BE2C (cell line): ENCODE data around the gene CTCF. TPM values are rescaled to one million over a fixed set of nuclear protein-coding genes. Genes with fewer than 3 reads are reported as not detected.
A peak's percentile ranks its signal among the peaks of the same experiment; 100 is the strongest.
"Not testable (repeated sequence)": the region's sequence is repeated elsewhere in the genome, so short reads cannot be mapped to it uniquely, and the experiment has no call there.

Experiments
- DNase-seq: peaks from one replicate; pipeline ENCODE4 v3.0.0-alpha.2; 2020
- H3K27me3 ChIP-seq: fragments of 250-450 bp; sonication (Bioruptor Pico); 2 replicates; pipeline ENCODE4 v1.5.1; 2020; ENCODE audit warnings: mild to moderate bottlenecking
- H3K36me3 ChIP-seq: fragments of 250-450 bp; sonication (Bioruptor Pico); 2 replicates; pipeline ENCODE4 v1.5.1; 2020; ENCODE audit warnings: mild to moderate bottlenecking
- H3K4me1 ChIP-seq: fragments of 250-450 bp; sonication (Bioruptor Pico); 2 replicates; pipeline ENCODE4 v1.5.1; 2020
- H3K4me3 ChIP-seq: 2 replicates; pipeline ENCODE4 v1.5.1; 2011; ENCODE audit warnings: low read depth, low read length
- H3K9me3 ChIP-seq: fragments of 250-450 bp; sonication (Bioruptor Pico); 2 replicates; pipeline ENCODE4 v1.5.1; 2020
- CTCF ChIP-seq: IDR thresholded peaks from 2 replicates; pipeline ENCODE4 v1.5.1; 2012; ENCODE audit warnings: mild to moderate bottlenecking, low read depth, low read length
- polyA plus RNA-seq: library from polyadenylated mRNA; unstranded; fragments of >200 nt; gene quantifications from one replicate; pipeline ENCODE4 v1.2.1, GENCODE V29; 2012; ENCODE audit warnings: low read depth, missing spikeins; ENCODE audit not compliant: insufficient read length, insufficient read depth

The CTCF gene, protein sequence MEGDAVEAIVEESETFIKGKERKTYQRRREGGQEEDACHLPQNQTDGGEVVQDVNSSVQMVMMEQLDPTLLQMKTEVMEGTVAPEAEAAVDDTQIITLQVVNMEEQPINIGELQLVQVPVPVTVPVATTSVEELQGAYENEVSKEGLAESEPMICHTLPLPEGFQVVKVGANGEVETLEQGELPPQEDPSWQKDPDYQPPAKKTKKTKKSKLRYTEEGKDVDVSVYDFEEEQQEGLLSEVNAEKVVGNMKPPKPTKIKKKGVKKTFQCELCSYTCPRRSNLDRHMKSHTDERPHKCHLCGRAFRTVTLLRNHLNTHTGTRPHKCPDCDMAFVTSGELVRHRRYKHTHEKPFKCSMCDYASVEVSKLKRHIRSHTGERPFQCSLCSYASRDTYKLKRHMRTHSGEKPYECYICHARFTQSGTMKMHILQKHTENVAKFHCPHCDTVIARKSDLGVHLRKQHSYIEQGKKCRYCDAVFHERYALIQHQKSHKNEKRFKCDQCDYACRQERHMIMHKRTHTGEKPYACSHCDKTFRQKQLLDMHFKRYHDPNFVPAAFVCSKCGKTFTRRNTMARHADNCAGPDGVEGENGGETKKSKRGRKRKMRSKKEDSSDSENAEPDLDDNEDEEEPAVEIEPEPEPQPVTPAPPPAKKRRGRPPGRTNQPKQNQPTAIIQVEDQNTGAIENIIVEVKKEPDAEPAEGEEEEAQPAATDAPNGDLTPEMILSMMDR
- polyA plus RNA-seq, result 76.9 TPM

DNA sequence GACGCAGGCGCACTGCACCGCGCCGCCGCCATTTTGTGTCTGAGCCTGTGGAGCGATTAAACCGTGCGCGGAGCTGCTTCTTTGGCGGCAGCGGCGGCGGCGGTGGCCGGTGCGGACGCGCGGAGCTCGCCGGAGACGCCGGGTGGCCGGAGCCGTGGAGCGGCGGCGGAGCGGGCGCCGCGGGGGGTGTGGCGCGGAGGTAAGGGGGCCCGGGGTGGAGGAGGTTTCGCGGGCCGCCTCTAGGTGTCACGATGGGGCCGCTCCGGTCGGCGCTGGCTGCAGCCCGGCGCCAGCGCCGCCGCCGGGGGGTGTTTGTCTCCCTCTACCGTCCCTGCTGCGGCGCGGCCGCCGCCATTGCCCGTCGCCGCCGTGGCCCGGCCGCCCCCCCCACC is at the start of gene CTCF:
TSS of gene CTCF (plus strand) at position 1 of the 392 bp plus-strand sequence. CDS start 48,307 bp downstream, outside the sequence.
- Histone ChIP-seq H3K4me1 (no peaks in the 10 kb centered on the region), H3K36me3 (peaks cover 4% of the 10 kb centered on the region; the same call in 1 of the 2 replicates), H3K27me3 (no peaks in the 10 kb centered on the region), H3K4me3 (peak within 1 kb of the TSS; percentile 95), H3K9me3 (no peaks in the 10 kb centered on the region)
- peak; percentile 48 for TF ChIP-seq CTCF
- DNase-seq, result peak; percentile 90

GRCh38 chr16:67513892-67514291 is 48.4 kb upstream of the CTCF start:
- not testable (repeated sequence) for DNase-seq, H3K9me3 ChIP-seq, H3K4me3 ChIP-seq, H3K36me3 ChIP-seq, H3K4me1 ChIP-seq, H3K27me3 ChIP-seq

DNA sequence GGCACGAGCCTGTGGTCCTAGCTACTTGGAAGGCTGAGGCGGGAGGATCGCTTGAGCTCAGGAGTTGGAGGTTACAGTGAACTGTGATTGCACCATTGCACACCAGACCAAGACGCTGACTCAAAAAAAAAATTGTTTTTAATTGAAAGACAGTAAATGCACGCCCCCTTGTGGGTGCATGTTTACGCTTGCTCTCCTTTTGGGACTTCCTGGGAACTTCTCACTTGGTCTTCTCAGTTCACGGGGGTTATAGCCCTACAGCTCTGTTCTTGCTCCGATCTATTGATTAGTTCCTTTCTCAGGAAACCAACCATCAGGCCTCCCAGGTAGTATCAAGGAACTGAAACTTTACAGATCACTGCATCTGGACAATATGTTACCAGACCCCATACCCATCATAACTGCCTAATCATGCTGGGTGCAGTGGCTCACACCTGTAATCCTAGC is 47.9 kb upstream of the CTCF start:
- H3K9me3 ChIP-seq, result no peaks in the 10 kb centered on the region
- peak; percentile 86 for DNase-seq
- peak; percentile 74 for TF ChIP-seq CTCF
- H3K27me3 ChIP-seq, result no peaks in the 10 kb centered on the region
- H3K4me3 ChIP-seq, result no peak overlapping the region
- no peaks in the 10 kb centered on the region for H3K36me3 ChIP-seq
- no peaks in the 10 kb centered on the region for H3K4me1 ChIP-seq

DNA sequence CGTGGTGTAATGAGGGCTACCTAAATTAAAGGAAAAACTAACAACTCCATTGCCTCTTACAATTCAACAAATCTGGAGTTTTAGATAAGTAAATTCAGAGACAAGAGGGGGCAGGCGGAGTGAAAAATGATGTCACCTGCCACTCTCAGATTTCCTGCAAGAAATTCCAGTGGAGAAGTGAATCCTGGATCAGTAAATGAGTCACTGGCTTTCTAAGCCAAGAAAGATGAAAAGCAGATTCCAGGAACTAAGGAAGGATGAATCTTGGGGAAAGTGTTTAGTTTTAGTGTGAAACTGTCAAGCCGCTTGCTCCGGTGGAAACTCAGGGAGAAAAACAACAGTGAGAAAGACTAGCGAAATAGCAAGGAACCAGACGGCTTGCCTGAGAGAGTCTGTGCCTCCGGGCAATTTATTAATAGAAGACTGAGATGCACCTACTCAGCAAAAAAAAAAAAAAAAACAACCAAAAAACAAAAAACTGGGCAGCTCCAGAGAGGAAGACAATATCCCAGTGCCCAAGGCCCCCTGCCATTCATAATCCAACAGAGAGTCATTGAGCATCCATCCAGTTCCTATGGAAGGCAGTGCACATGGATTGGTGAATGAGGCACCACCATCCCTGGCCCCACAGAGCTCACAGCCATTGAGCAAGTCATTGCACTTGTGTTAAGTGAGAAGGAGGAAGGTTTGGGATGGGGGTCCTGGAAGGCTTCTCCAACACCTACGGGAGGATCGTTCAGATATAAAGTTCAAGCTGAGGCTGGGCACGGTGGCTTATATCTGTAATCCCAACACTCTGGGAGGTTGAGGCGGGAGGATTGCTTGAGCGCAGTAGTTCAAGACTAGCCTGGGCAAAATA is 45.8 kb upstream of the CTCF start:
- no peaks in the 10 kb centered on the region for H3K36me3 ChIP-seq
- no peak for TF ChIP-seq CTCF
- DNase-seq, result no peak
- no peaks in the 10 kb centered on the region for H3K4me1 ChIP-seq
- H3K27me3 ChIP-seq, result no peaks in the 10 kb centered on the region
- H3K4me3 ChIP-seq, result no peak overlapping the region
- H3K9me3 ChIP-seq, result no peaks in the 10 kb centered on the region

GRCh38 chr16:67517155-67517445 is 45.2 kb upstream of the CTCF start:
- no peak for DNase-seq
- H3K9me3 ChIP-seq, result no peaks in the 10 kb centered on the region
- TF ChIP-seq CTCF, result no peak
- no peak overlapping the region for H3K4me3 ChIP-seq
- peaks cover 2% of the 10 kb centered on the region; the same call in 1 of the 2 replicates for H3K4me1 ChIP-seq
- no peaks in the 10 kb centered on the region for H3K36me3 ChIP-seq
- no peaks in the 10 kb centered on the region for H3K27me3 ChIP-seq
